Chondrocyte (in vitro differentiated cells): ENCODE data around the gene PRKAG2. TPM values are rescaled to one million over a fixed set of nuclear protein-coding genes. Genes with fewer than 3 reads are reported as not detected.

ENCODE experiments used
- DNase-seq: peaks from one replicate; pipeline ENCODE4 v3.0.0; 2021; ENCODE audit warnings: mixed read lengths, low spot score
- H3K27ac Mint-ChIP-seq: one replicate; pipeline ENCODE4 v1.8.0; 2021; ENCODE audit warnings: mild to moderate bottlenecking, moderate library complexity, mixed read lengths; ENCODE audit not compliant: unreplicated experiment
- H3K27me3 Mint-ChIP-seq: 2 replicates; pipeline ENCODE4 v1.8.0; 2021; ENCODE audit warnings: low read depth, mixed read lengths
- H3K36me3 Mint-ChIP-seq: 2 replicates; pipeline ENCODE4 v1.8.0; 2021; ENCODE audit warnings: low read depth, mixed read lengths
- H3K4me1 Mint-ChIP-seq: 2 replicates; pipeline ENCODE4 v1.8.0; 2021; ENCODE audit warnings: low read depth, mild to moderate bottlenecking, mixed read lengths
- H3K4me3 Mint-ChIP-seq: one replicate; pipeline ENCODE4 v1.8.0; 2021; ENCODE audit warnings: mild to moderate bottlenecking, moderate library complexity, mixed read lengths; ENCODE audit not compliant: unreplicated experiment
- H3K9me3 Mint-ChIP-seq: 2 replicates; pipeline ENCODE4 v1.8.0; 2021; ENCODE audit warnings: low read depth, mixed read lengths
- CTCF ChIP-seq: fragments of 200-600 bp; sonication (generic); IDR thresholded peaks from 2 replicates; pipeline ENCODE4 v1.5.0; 2021; ENCODE audit warnings: antibody characterized with exemption, mild to moderate bottlenecking, moderate library complexity
- total RNA-seq: library from RNA; stranded (reverse); gene quantifications from 3 replicates; pipeline ENCODE4 v1.2.1, GENCODE V29; 2021

Gene PRKAG2
- total RNA-seq, 1 donor from 2014 or later, result 35.4 TPM

- H3K4me3 Mint-ChIP-seq, result no peak overlapping the region
- H3K4me1 Mint-ChIP-seq, result peaks cover 67% of the 10 kb centered on the region
- peak overlapping the region; percentile 32 for H3K27ac Mint-ChIP-seq
- H3K36me3 Mint-ChIP-seq, result no peaks in the 10 kb centered on the region
- DNase-seq, result no peak
- H3K9me3 Mint-ChIP-seq, result no peaks in the 10 kb centered on the region
- H3K27me3 Mint-ChIP-seq, result no peaks in the 10 kb centered on the region
- peak; percentile 45 for TF ChIP-seq CTCF
These were observed 370.0 kb downstream of the PRKAG2 start for GRCh38 chr7:151506901-151507382.

Other genes starting within 250 kb of the PRKAG2 start
- not detected in 3 replicates for gene GALNTL5, start 79.3 kb upstream of the PRKAG2 start, total RNA-seq
- 36.2 to 62.1 TPM (median 37.1 TPM) in 3 replicates for gene GALNT11, start 148.6 kb upstream of the PRKAG2 start, total RNA-seq